HepG2 (cell line): ENCODE data around the gene MSI2. TPM values are rescaled to one million over a fixed set of nuclear protein-coding genes. Genes with fewer than 3 reads are reported as not detected.

Experiments used
- GTF2F1 ChIP-seq: fragments of 150-350 bp; IDR thresholded peaks from 2 replicates; pipeline ENCODE4 v1.6.1; 2014; ENCODE audit warnings: low read length
- NFRKB ChIP-seq: fragments of 450-650 bp; IDR thresholded peaks from 2 replicates; pipeline ENCODE4 v1.6.1; 2017
- REPIN1 ChIP-seq: sonication (generic); formaldehyde crosslinking; IDR thresholded peaks from 2 replicates; pipeline ENCODE4 v1.8.0; 2022; ENCODE audit warnings: missing genetic modification reagents, low read depth, mild to moderate bottlenecking, borderline replicate concordance
- STAT5B ChIP-seq: sonication (generic); formaldehyde crosslinking; IDR thresholded peaks from 2 replicates; pipeline ENCODE4 v1.4.0; 2020; ENCODE audit warnings: missing genetic modification reagents
- ZBED4 ChIP-seq: sonication (generic); formaldehyde crosslinking; IDR thresholded peaks from 2 replicates; pipeline ENCODE4 v1.4.0; 2020; ENCODE audit warnings: missing genetic modification reagents, borderline replicate concordance
- ZBTB7B ChIP-seq: sonication (generic); formaldehyde crosslinking; IDR thresholded peaks from 2 replicates; pipeline ENCODE4 v1.4.0; 2020; ENCODE audit warnings: missing genetic modification reagents
- ZMYM2 ChIP-seq: sonication (generic); formaldehyde crosslinking; IDR thresholded peaks from 2 replicates; pipeline ENCODE4 v1.8.0; 2022; ENCODE audit warnings: mild to moderate bottlenecking, missing genetic modification reagents
- ZNF614 ChIP-seq: IDR thresholded peaks from 2 replicates; pipeline ENCODE4 v1.6.1; 2018; ENCODE audit warnings: missing biosample characterization, missing genetic modification reagents, inconsistent platforms, borderline replicate concordance
- ZNF75D ChIP-seq: sonication (generic); formaldehyde crosslinking; IDR thresholded peaks from 2 replicates; pipeline ENCODE4 v1.8.1; 2023; ENCODE audit warnings: missing genetic modification reagents, mild to moderate bottlenecking, borderline replicate concordance
- polyA plus RNA-seq, 8 experiments: library from polyadenylated mRNA; depleted of rRNA in 3 of 8; stranded (reverse) in 7 of 8; unstranded in 1 of 8; fragments of >200 nt; fragmentation: Illumina TruSeq in 4 of 8; extraction: Trizol in 4 of 8; gene quantifications; 2 replicates each; pipeline versions ENCODE4 v1.2.1 to v1.2.3, GENCODE V29; 2011 to 2016; ENCODE audit warnings: low read depth in 4 of 8, missing spikeins in 1 of 8, mixed read lengths in 1 of 8; ENCODE audit not compliant: insufficient read depth in 1 of 8
- total RNA-seq, 5 experiments: library from RNA; depleted of rRNA; stranded (reverse); fragments of >200 nt; fragmentation: Illumina TruSeq; extraction: Trizol; gene quantifications; 2 replicates each; pipeline ENCODE4 v1.2.3, GENCODE V29; 2016; ENCODE audit warnings: low read depth in 1 of 5
- TF ChIP-seq, protein P1 (sequence below): sonication (generic); formaldehyde crosslinking; IDR thresholded peaks from 2 replicates; pipeline ENCODE4 v1.4.0; 2020; ENCODE audit warnings: mild to moderate bottlenecking, missing genetic modification reagents, borderline replicate concordance
- TF ChIP-seq, protein P2 (sequence below): sonication (generic); formaldehyde crosslinking; IDR thresholded peaks from 2 replicates; pipeline ENCODE4 v1.8.1; 2022; ENCODE audit warnings: low read depth, mild to moderate bottlenecking, missing genetic modification reagents
- TF ChIP-seq, protein P3 (sequence below): fragments of 450-650 bp; IDR thresholded peaks from 2 replicates; pipeline ENCODE4 v1.6.1; 2016

Gene MSI2
- total and polyA plus RNA-seq, 2 of the 13 experiments (the other 11 are each of a cell fraction or from before 2014, with no cell fraction given), result 77.5 to 78.4 TPM

- TF ChIP-seq ZBED4 (no peak), REPIN1 (CRISPR knock-in tag) (0 out of 2 replicates have a peak, but pooled peaks have one; percentile 46), STAT5B (CRISPR knock-in tag) (no peak), ZNF614 (CRISPR knock-in tag) (peak; percentile 27; the same call in 1 of the 2 replicates), NFRKB (0 out of 2 replicates have a peak, but pooled peaks have one; percentile 23), GTF2F1 (no peak), ZNF75D (CRISPR knock-in tag) (no peak), ZBTB7B (CRISPR knock-in tag) (0 out of 2 replicates have a peak, but pooled peaks have one; percentile 38), ZMYM2 (peak; percentile 84; the same call in 1 of the 2 replicates)
- TF ChIP-seq, protein P1, sequence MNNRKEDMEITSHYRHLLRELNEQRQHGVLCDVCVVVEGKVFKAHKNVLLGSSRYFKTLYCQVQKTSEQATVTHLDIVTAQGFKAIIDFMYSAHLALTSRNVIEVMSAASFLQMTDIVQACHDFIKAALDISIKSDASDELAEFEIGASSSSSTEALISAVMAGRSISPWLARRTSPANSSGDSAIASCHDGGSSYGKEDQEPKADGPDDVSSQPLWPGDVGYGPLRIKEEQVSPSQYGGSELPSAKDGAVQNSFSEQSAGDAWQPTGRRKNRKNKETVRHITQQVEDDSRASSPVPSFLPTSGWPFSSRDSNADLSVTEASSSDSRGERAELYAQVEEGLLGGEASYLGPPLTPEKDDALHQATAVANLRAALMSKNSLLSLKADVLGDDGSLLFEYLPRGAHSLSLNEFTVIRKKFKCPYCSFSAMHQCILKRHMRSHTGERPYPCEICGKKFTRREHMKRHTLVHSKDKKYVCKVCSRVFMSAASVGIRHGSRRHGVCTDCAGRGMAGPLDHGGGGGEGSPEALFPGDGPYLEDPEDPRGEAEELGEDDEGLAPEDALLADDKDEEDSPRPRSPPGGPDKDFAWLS (CRISPR knock-in tag), result no peak
- TF ChIP-seq, protein P2, sequence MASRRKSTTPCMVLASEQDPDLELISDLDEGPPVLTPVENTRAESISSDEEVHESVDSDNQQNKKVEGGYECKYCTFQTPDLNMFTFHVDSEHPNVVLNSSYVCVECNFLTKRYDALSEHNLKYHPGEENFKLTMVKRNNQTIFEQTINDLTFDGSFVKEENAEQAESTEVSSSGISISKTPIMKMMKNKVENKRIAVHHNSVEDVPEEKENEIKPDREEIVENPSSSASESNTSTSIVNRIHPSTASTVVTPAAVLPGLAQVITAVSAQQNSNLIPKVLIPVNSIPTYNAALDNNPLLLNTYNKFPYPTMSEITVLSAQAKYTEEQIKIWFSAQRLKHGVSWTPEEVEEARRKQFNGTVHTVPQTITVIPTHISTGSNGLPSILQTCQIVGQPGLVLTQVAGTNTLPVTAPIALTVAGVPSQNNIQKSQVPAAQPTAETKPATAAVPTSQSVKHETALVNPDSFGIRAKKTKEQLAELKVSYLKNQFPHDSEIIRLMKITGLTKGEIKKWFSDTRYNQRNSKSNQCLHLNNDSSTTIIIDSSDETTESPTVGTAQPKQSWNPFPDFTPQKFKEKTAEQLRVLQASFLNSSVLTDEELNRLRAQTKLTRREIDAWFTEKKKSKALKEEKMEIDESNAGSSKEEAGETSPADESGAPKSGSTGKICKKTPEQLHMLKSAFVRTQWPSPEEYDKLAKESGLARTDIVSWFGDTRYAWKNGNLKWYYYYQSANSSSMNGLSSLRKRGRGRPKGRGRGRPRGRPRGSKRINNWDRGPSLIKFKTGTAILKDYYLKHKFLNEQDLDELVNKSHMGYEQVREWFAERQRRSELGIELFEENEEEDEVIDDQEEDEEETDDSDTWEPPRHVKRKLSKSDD (CRISPR knock-in tag), result no peak
- TF ChIP-seq, protein P3, sequence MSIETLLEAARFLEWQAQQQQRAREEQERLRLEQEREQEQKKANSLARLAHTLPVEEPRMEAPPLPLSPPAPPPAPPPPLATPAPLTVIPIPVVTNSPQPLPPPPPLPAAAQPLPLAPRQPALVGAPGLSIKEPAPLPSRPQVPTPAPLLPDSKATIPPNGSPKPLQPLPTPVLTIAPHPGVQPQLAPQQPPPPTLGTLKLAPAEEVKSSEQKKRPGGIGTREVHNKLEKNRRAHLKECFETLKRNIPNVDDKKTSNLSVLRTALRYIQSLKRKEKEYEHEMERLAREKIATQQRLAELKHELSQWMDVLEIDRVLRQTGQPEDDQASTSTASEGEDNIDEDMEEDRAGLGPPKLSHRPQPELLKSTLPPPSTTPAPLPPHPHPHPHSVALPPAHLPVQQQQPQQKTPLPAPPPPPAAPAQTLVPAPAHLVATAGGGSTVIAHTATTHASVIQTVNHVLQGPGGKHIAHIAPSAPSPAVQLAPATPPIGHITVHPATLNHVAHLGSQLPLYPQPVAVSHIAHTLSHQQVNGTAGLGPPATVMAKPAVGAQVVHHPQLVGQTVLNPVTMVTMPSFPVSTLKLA, result no peak
Measured at GRCh38 chr17:57697891-57698711, 441.8 kb downstream of the MSI2 start (continued).
